ENCODE data around the gene NEURL1. TPM values are rescaled to one million over a fixed set of nuclear protein-coding genes. Genes with fewer than 3 reads are reported as not detected.

The NEURL1 gene
- total RNA-seq, 2 experiments from 2014 or later: 0.47 TPM; not detected in 1

DNA sequence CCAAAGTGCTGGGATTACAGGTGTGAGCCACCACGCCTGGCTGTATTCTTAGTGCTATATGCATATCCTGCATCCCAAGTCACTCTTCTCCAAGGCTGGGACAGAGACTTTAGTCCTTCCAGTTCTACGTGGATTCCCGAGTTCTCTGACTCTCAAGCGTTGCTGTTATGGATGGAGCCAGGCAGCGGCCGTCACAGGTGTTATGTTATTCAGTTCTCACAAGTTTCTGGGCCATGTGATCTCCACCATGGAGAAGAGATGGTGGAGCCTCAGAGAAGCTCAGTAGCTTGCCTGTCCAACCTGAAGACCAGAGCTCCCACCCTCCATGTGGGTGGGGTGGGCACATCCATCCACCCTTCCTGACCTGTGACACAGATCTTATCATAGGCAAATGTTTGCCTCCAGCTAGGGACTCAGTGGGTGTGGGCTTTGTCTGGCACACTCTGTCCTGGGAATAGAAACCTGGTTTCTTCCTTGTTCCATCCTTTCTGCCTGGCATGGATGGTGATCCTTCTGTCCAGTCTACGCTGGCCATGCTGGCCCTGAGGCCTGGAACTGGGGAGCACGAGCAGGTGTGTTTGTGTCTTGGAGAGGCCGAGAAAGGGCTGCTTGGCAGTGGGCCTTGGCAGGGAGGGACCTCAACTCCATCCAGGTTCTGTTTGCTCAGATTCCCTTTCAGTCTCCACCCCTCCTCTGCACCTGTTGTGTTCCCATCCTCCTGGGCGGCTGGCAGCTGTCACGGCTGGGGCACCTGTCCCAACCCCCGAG, 55.3 kb downstream of the NEURL1 start:
- no peaks in the 10 kb centered on the region for H3K9me2 ChIP-seq (ENCODE audit: insufficient read depth, low read length)
- no peaks in the 10 kb centered on the region for H4K20me1 ChIP-seq (ENCODE audit: insufficient read depth, low read length)
- H3K79me2 ChIP-seq (ENCODE audit: insufficient read depth, low read depth, low read length): no peaks in the 10 kb centered on the region
- no TSS peak for BruUV-seq (replicated peaks)
- H3K4me2 ChIP-seq (ENCODE audit: low read length): no peak overlapping the region
- POLR2A ChIA-PET: interaction anchor here (0.7 kb wide), 1 partner anchor 120 kb away, joined by 3 read pairs; no protein-coding TSS in a partner anchor
- no peak for DNase-seq (ENCODE audit: low spot score)
- TF ChIP-seq CTCF (conservative IDR thresholded peaks at IDR 0.05; ENCODE audit: low read length): no peak
- no peak for TF ChIP-seq EZH2phosphoT487 (IDR thresholded peaks at IDR 0.05; ENCODE audit: borderline replicate concordance, low read depth, low read length)
- intact Hi-C loops (cut with micrococcal nuclease; ENCODE audit: unreplicated experiment): no loop called here
- no peak overlapping the region for H3K27ac ChIP-seq (ENCODE audit: low read depth, low read length, poor library complexity, severe bottlenecking)
- no peaks in the 10 kb centered on the region for H3K9me3 ChIP-seq (ENCODE audit: low read length)
- H2AFZ ChIP-seq (ENCODE audit: low read length): no peak overlapping the region
- H3K4me3 ChIP-seq (ENCODE audit: low read depth, low read length, poor library complexity, severe bottlenecking): no peak overlapping the region
- H3K4me1 ChIP-seq (ENCODE audit: insufficient read depth, low read length, poor library complexity, severe bottlenecking): peaks cover 55% of the 10 kb centered on the region
- CTCF ChIA-PET (ENCODE audit: unreplicated experiment): no interaction called here
- H3K36me3 ChIP-seq (ENCODE audit: insufficient read depth, low read length): no peaks in the 10 kb centered on the region

DNA sequence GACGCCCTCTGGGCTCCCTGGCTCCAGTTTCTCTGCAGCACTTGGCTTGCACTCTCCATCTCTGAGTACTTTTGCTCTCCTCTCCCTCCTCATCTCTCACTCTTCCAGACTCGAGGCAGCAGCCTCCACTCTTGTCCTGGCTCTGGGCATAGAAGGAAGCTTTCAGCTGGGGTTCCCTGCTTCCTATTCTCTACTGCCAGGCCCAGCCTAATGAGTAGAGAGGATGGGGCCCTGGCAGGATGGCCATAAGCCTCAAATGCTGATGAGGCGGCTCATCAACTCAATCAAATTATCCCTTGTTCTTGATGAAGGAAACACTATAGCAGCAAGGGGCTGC, 55.8 kb downstream of the NEURL1 start:
- ChIA-PET CTCF (ENCODE audit: unreplicated experiment) (no interaction called here), POLR2A (interaction anchor here (0.7 kb wide), 1 partner anchor 119 kb away, joined by 3 read pairs; no protein-coding TSS in a partner anchor)
- H3K27ac ChIP-seq (ENCODE audit: low read depth, low read length, poor library complexity, severe bottlenecking): no peak overlapping the region
- H3K9me2 ChIP-seq (ENCODE audit: insufficient read depth, low read length): no peaks in the 10 kb centered on the region
- H3K4me3 ChIP-seq (ENCODE audit: low read depth, low read length, poor library complexity, severe bottlenecking): no peak overlapping the region
- no peaks in the 10 kb centered on the region for H4K20me1 ChIP-seq (ENCODE audit: insufficient read depth, low read length)
- no peak for DNase-seq (ENCODE audit: low spot score)
- H2AFZ ChIP-seq (ENCODE audit: low read length): no peak overlapping the region
- peaks cover 49% of the 10 kb centered on the region for H3K4me1 ChIP-seq (ENCODE audit: insufficient read depth, low read length, poor library complexity, severe bottlenecking)
- H3K9me3 ChIP-seq (ENCODE audit: low read length): no peaks in the 10 kb centered on the region
- H3K36me3 ChIP-seq (ENCODE audit: insufficient read depth, low read length): no peaks in the 10 kb centered on the region
- no peak overlapping the region for H3K4me2 ChIP-seq (ENCODE audit: low read length)
- BruUV-seq (replicated peaks): no TSS peak
- intact Hi-C loops (cut with micrococcal nuclease; ENCODE audit: unreplicated experiment): no loop called here
- H3K79me2 ChIP-seq (ENCODE audit: insufficient read depth, low read depth, low read length): no peaks in the 10 kb centered on the region
- TF ChIP-seq CTCF (conservative IDR thresholded peaks at IDR 0.05; ENCODE audit: low read length): no peak
- TF ChIP-seq EZH2phosphoT487 (IDR thresholded peaks at IDR 0.05; ENCODE audit: borderline replicate concordance, low read depth, low read length): no peak

DNA sequence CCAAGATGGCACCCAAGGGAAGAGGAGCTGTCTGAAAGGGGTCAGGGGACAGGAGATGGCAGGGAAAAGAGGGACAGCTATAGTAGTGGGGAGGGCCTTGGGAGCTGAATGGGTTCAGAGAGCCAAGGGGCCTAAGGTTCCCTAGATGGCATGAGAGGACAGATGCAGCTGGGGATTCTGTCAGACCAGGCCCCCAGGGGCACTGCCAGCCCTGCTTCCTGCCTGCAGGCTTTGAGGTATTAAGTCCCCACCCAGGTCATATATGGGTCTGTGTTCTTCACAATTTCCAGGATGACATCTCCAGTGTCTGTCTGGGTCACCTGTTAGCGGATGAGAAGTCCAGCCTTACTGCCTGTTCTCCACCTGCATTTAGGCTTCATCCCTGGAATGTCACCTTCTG, 56.7 kb downstream of the NEURL1 start:
- CTCF ChIA-PET (ENCODE audit: unreplicated experiment): no interaction called here
- H4K20me1 ChIP-seq (ENCODE audit: insufficient read depth, low read length): no peaks in the 10 kb centered on the region
- H3K4me2 ChIP-seq (ENCODE audit: low read length): no peak overlapping the region
- no peak for TF ChIP-seq EZH2phosphoT487 (IDR thresholded peaks at IDR 0.05; ENCODE audit: borderline replicate concordance, low read depth, low read length)
- TF ChIP-seq CTCF (conservative IDR thresholded peaks at IDR 0.05; ENCODE audit: low read length): no peak
- H3K79me2 ChIP-seq (ENCODE audit: insufficient read depth, low read depth, low read length): no peaks in the 10 kb centered on the region
- no TSS peak for BruUV-seq (replicated peaks)
- no peaks in the 10 kb centered on the region for H3K36me3 ChIP-seq (ENCODE audit: insufficient read depth, low read length)
- H3K9me3 ChIP-seq (ENCODE audit: low read length): no peaks in the 10 kb centered on the region
- POLR2A ChIA-PET: interaction anchor here (0.5 kb wide), 1 partner anchor 18 kb away, joined by 3 read pairs; no protein-coding TSS in a partner anchor
- peaks cover 40% of the 10 kb centered on the region for H3K4me1 ChIP-seq (ENCODE audit: insufficient read depth, low read length, poor library complexity, severe bottlenecking)
- intact Hi-C loops (cut with micrococcal nuclease; ENCODE audit: unreplicated experiment): no loop called here
- H3K27ac ChIP-seq (ENCODE audit: low read depth, low read length, poor library complexity, severe bottlenecking): no peak overlapping the region
- no peak overlapping the region for H2AFZ ChIP-seq (ENCODE audit: low read length)
- no peak overlapping the region for H3K4me3 ChIP-seq (ENCODE audit: low read depth, low read length, poor library complexity, severe bottlenecking)
- H3K9me2 ChIP-seq (ENCODE audit: insufficient read depth, low read length): no peaks in the 10 kb centered on the region
- no peak for DNase-seq (ENCODE audit: low spot score)
